ENCODE measurements around the gene DSC3.
A peak's percentile ranks its signal among the peaks of the same experiment; 100 is the strongest.

Gene DSC3

DNA sequence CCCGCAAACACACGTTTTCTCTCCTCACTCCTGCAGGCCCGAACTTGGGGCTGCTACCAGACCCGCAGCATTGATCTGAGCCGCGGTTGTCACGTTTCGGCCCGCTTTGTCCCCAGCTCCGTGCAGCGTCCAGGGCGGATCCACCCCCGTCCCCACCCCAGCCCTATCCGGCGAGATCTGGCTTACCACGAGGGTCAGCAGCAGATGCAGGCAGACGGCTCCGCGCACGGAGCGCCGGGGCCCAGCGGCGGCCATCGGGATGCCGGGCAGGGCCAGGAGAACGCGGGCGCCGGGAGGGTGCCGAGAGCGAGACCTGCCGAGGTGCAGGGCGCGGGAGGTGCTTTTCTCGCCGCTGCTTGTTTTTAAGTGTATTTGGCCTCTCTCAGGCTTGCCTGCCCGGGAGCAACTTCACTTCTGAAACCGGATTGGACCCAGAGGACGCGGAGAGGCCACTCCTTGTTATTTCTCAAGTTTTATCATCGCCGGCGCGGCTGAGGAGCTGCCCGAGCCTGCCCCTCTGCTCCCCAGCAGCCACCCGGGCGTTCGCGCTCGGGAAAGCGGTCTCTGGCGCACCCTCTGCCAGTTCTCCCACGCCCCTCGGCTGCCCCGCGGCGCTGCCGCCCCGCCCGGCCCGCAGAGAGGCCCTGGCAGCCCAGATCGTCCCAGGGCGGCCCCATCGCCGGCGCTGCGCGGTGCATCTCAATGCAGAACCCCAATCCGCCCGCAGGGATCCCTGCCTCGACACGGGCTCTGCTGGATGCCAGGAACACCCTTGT, at the start of gene DSC3:
DSC3 (minus strand) TSS at position 337 of the 776 bp plus-strand sequence; CDS start at position 255, 82 bp downstream.
- H3K9ac ChIP-seq (ENCODE audit: insufficient read length, low read depth) = peak within 1 kb of the TSS; percentile 67
- H3K27me3 ChIP-seq (ENCODE audit: insufficient read depth, insufficient read length) = peaks cover 64% of the 10 kb centered on the region
- H3K36me3 ChIP-seq (ENCODE audit: insufficient read depth, insufficient read length, low read length) = no peaks in the 10 kb centered on the region
- no peaks in the 10 kb centered on the region for H3K4me1 ChIP-seq (ENCODE audit: insufficient read depth, insufficient read length)
- no peaks in the 10 kb centered on the region for H3K9me3 ChIP-seq (ENCODE audit: insufficient read depth, low read length)
- DNase-seq (ENCODE audit: low read depth, low spot score) = peak; percentile 15
- TF ChIP-seq ZNF274 (IDR thresholded peaks at IDR 0.05; ENCODE audit: low read depth, low read length) = no peak
- no peak for TF ChIP-seq SUZ12 (IDR thresholded peaks at IDR 0.05; ENCODE audit: extremely low read depth, insufficient read depth, insufficient read length)
- no peak for TF ChIP-seq YY1 (IDR thresholded peaks at IDR 0.05; ENCODE audit: insufficient read depth, insufficient read length)
- peak within 1 kb of the TSS; percentile 56 for H3K4me3 ChIP-seq (ENCODE audit: insufficient read length, low read depth)

DNA sequence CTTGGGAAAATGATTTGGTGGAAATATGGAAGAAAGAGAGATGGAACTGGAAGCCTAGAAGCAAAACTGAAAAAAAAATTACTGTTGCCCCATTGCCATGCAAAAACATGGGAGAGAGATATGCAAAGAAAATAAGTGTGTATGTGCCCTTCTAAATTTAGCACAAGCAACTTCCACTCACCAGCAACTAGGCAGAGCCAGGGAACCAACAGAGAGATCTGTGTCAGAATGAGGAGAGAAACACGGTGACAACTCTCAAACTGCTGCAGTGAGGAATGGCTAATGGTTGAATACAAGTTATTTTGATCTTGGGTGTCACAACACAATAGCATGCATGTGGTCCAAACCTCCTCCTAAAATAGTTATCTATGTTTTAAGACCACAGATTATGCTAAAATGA, 48.8 kb upstream of the DSC3 start:
- Histone ChIP-seq H3K4me3 (ENCODE audit: insufficient read length, low read depth) (no peak overlapping the region), H3K27me3 (ENCODE audit: insufficient read depth, insufficient read length) (no peaks in the 10 kb centered on the region), H3K36me3 (ENCODE audit: insufficient read depth, insufficient read length, low read length) (peaks cover 45% of the 10 kb centered on the region), H3K9ac (ENCODE audit: insufficient read length, low read depth) (no peak overlapping the region), H3K4me1 (ENCODE audit: insufficient read depth, insufficient read length) (no peaks in the 10 kb centered on the region), H3K9me3 (ENCODE audit: insufficient read depth, low read length) (no peaks in the 10 kb centered on the region)
- TF ChIP-seq ZNF274 (IDR thresholded peaks at IDR 0.05; ENCODE audit: low read depth, low read length) = no peak
- DNase-seq (ENCODE audit: low read depth, low spot score) = no peak

DNA sequence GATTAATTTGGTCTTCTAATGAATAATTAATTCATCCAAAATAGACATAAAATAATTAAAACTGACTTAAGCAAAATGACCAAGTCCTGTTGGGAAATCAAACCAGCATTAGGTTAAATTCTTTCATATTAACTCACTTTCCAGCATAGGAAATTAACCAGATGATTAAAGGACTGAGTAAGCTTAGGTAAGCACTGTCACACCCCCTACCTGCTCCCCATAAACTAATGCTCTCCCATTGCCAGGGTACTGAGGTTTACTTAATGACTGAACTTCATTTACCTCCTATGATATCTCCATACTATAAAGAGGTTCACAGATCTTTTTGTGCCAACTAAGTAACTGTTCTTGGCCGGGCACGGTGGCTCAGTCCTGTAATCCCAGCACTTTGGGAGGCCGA, 46.0 kb upstream of the DSC3 start:
- TF ChIP-seq SUZ12 (IDR thresholded peaks at IDR 0.05; ENCODE audit: extremely low read depth, insufficient read depth, insufficient read length) (no peak), ZNF274 (IDR thresholded peaks at IDR 0.05; ENCODE audit: low read depth, low read length) (no peak), YY1 (IDR thresholded peaks at IDR 0.05; ENCODE audit: insufficient read depth, insufficient read length) (no peak)
- Histone ChIP-seq H3K27me3 (ENCODE audit: insufficient read depth, insufficient read length) (no peaks in the 10 kb centered on the region), H3K9ac (ENCODE audit: insufficient read length, low read depth) (no peak overlapping the region), H3K36me3 (ENCODE audit: insufficient read depth, insufficient read length, low read length) (peaks cover 57% of the 10 kb centered on the region), H3K9me3 (ENCODE audit: insufficient read depth, low read length) (no peaks in the 10 kb centered on the region), H3K4me3 (ENCODE audit: insufficient read length, low read depth) (no peak overlapping the region), H3K4me1 (ENCODE audit: insufficient read depth, insufficient read length) (no peaks in the 10 kb centered on the region)
- no peak for DNase-seq (ENCODE audit: low read depth, low spot score)

DNA sequence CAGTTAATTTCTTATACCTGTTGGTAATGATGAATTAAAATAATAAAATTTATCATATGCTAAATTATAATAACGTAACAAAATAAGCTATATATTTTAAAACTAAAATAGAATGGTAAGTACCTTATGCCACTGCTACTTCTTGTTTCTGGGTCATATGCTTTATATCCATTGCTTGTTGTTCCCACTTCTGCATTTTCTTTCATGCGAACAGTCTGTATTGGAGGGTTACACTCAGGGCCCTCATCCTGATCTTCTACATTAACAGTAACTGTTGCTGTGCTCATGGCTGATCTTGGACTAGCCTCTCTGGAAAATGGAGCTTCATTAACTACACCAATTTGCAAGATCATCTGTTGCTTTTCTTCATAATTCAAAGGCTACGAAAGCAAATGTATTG, 37.4 kb upstream of the DSC3 start:
- Histone ChIP-seq H3K4me1 (ENCODE audit: insufficient read depth, insufficient read length) (no peaks in the 10 kb centered on the region), H3K9ac (ENCODE audit: insufficient read length, low read depth) (no peak overlapping the region), H3K4me3 (ENCODE audit: insufficient read length, low read depth) (no peak overlapping the region), H3K36me3 (ENCODE audit: insufficient read depth, insufficient read length, low read length) (peaks cover 48% of the 10 kb centered on the region), H3K27me3 (ENCODE audit: insufficient read depth, insufficient read length) (no peaks in the 10 kb centered on the region), H3K9me3 (ENCODE audit: insufficient read depth, low read length) (no peaks in the 10 kb centered on the region)
- TF ChIP-seq YY1 (IDR thresholded peaks at IDR 0.05; ENCODE audit: insufficient read depth, insufficient read length) (no peak), ZNF274 (IDR thresholded peaks at IDR 0.05; ENCODE audit: low read depth, low read length) (no peak), SUZ12 (IDR thresholded peaks at IDR 0.05; ENCODE audit: extremely low read depth, insufficient read depth, insufficient read length) (no peak)
- no peak for DNase-seq (ENCODE audit: low read depth, low spot score)

DNA sequence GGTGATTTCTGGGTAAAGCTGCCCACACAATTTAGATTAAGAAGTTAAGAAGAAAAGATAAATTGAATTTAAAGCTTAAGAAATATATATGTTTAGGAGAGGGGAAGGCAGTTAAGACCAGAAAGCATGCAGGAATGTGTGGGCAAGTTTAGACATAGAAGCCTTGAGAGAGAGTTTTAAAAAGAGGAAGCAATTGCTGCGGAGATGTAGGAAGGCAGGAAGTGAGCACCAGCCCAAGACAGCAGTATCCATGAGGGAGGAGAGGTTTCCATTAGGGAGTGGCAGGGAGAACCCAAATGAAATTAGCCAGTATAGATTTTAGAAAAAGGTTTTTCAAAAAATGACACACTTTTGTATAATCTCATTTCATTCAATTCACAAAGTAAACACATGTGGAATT, 35.3 kb upstream of the DSC3 start:
- Histone ChIP-seq H3K36me3 (ENCODE audit: insufficient read depth, insufficient read length, low read length) (peaks cover 58% of the 10 kb centered on the region), H3K27me3 (ENCODE audit: insufficient read depth, insufficient read length) (no peaks in the 10 kb centered on the region), H3K9ac (ENCODE audit: insufficient read length, low read depth) (no peak overlapping the region), H3K4me1 (ENCODE audit: insufficient read depth, insufficient read length) (no peaks in the 10 kb centered on the region), H3K4me3 (ENCODE audit: insufficient read length, low read depth) (no peak overlapping the region), H3K9me3 (ENCODE audit: insufficient read depth, low read length) (no peaks in the 10 kb centered on the region)
- TF ChIP-seq SUZ12 (IDR thresholded peaks at IDR 0.05; ENCODE audit: extremely low read depth, insufficient read depth, insufficient read length) (no peak), ZNF274 (IDR thresholded peaks at IDR 0.05; ENCODE audit: low read depth, low read length) (no peak)
- no peak for DNase-seq (ENCODE audit: low read depth, low spot score)

DNA sequence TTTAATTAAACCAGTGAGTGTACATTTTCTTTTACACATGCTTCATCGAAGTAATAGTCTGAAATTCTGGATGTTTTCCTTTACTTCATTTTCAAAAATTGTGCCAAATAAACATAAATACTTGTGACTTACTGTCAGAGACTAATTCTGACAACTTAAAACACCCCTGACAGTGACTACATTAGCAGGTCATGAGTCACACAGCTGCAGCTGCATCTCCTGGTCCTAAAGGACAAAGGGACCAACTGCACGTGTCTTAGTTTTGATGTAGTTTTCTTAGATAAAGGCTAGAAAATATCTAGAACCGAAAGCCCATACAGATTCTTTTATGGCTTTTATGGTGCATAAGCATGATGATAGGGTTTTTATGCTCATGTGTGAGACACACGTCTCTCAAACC, 29.6 kb upstream of the DSC3 start:
- TF ChIP-seq SUZ12 (IDR thresholded peaks at IDR 0.05; ENCODE audit: extremely low read depth, insufficient read depth, insufficient read length) (no peak), YY1 (IDR thresholded peaks at IDR 0.05; ENCODE audit: insufficient read depth, insufficient read length) (no peak), ZNF274 (IDR thresholded peaks at IDR 0.05; ENCODE audit: low read depth, low read length) (no peak)
- no peak overlapping the region for H3K4me3 ChIP-seq (ENCODE audit: insufficient read length, low read depth)
- no peaks in the 10 kb centered on the region for H3K27me3 ChIP-seq (ENCODE audit: insufficient read depth, insufficient read length)
- no peaks in the 10 kb centered on the region for H3K4me1 ChIP-seq (ENCODE audit: insufficient read depth, insufficient read length)
- H3K36me3 ChIP-seq (ENCODE audit: insufficient read depth, insufficient read length, low read length) = peaks cover 60% of the 10 kb centered on the region
- DNase-seq (ENCODE audit: low read depth, low spot score) = no peak
- no peak overlapping the region for H3K9ac ChIP-seq (ENCODE audit: insufficient read length, low read depth)
- H3K9me3 ChIP-seq (ENCODE audit: insufficient read depth, low read length) = no peaks in the 10 kb centered on the region

DNA sequence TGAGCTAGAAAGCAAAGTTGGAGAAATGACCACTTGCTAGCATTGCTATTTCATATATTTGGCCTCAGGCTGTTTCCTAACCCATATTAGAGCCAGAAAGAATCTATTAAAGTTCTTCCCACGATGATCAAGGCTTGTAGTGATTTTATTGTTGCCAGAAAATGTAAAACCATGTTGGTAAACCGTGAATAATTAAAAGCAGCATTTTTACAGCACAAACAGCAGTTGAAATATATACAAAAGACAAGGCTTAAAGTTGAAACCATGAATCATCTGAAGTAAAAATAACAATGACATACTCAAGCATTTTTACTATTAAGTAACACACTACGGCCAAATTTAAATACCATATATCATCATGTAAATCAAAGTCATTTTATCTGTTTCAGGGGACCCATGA, 27.7 kb upstream of the DSC3 start:
- H3K9me3 ChIP-seq (ENCODE audit: insufficient read depth, low read length) = no peaks in the 10 kb centered on the region
- no peak for DNase-seq (ENCODE audit: low read depth, low spot score)
- H3K4me3 ChIP-seq (ENCODE audit: insufficient read length, low read depth) = no peak overlapping the region
- H3K27me3 ChIP-seq (ENCODE audit: insufficient read depth, insufficient read length) = no peaks in the 10 kb centered on the region
- peaks cover 58% of the 10 kb centered on the region for H3K36me3 ChIP-seq (ENCODE audit: insufficient read depth, insufficient read length, low read length)
- no peak overlapping the region for H3K9ac ChIP-seq (ENCODE audit: insufficient read length, low read depth)
- TF ChIP-seq SUZ12 (IDR thresholded peaks at IDR 0.05; ENCODE audit: extremely low read depth, insufficient read depth, insufficient read length) (no peak), ZNF274 (IDR thresholded peaks at IDR 0.05; ENCODE audit: low read depth, low read length) (no peak), YY1 (IDR thresholded peaks at IDR 0.05; ENCODE audit: insufficient read depth, insufficient read length) (no peak)
- H3K4me1 ChIP-seq (ENCODE audit: insufficient read depth, insufficient read length) = no peaks in the 10 kb centered on the region

Measured in NT2/D1 (cell line).